Adrenal gland (tissue), 12 donors: ENCODE measurements around the gene C6orf47. TPM values are rescaled to one million over a fixed set of nuclear protein-coding genes. Genes with fewer than 3 reads are reported as not detected.

ENCODE experiments used
- DNase-seq, 7 donors: peaks; one replicate each; pipeline ENCODE4 v3.0.0-alpha.2; 2019 to 2020
- H3K27ac ChIP-seq, 5 donors: fragments of 200-600 bp; sonication (generic) in 4 of 5; 1 replicate in 3 of 5; 2 replicates in 2 of 5; pipeline versions ENCODE4 v1.5.1 to v1.8.0; 2016 to 2020; ENCODE audit warnings: mild to moderate bottlenecking in 1 of 5
- H3K27me3 ChIP-seq: fragments of 200-600 bp; 2 replicates; pipeline ENCODE4 v1.8.0; 2021
- H3K36me3 ChIP-seq, 2 donors: fragments of 200-600 bp; replicated peaks in 1 of 2; 1 replicate in 1 of 2; 2 replicates in 1 of 2; pipeline versions ENCODE4 v1.5.1 to v1.8.0; 2018 to 2022
- H3K4me1 ChIP-seq, 2 donors: fragments of 200-600 bp; replicated peaks in 1 of 2; 1 replicate in 1 of 2; 2 replicates in 1 of 2; pipeline versions ENCODE4 v1.5.1 to v1.8.0; 2018 to 2021
- H3K4me3 ChIP-seq, 4 donors: fragments of 200-600 bp; sonication (generic) in 3 of 4; one replicate each; pipeline ENCODE4 v1.5.1; 2016 to 2018
- H3K9me3 ChIP-seq, 3 donors: fragments of 200-600 bp; sonication (generic) in 1 of 3; replicated peaks in 1 of 3; 1 replicate in 2 of 3; 2 replicates in 1 of 3; pipeline versions ENCODE4 v1.5.1 to v1.8.0; 2016 to 2021
- CTCF ChIP-seq, 6 experiments: fragments of 450-650 bp in 4 of 6; fragments of 200-600 bp in 2 of 6; sonication (generic) in 1 of 6; IDR thresholded peaks; 1 replicate in 5 of 6; 2 replicates in 1 of 6; pipeline versions ENCODE4 v1.5.1 to v1.8.0; 2016 to 2021; ENCODE audit warnings: antibody characterized with exemption in 6 of 6, mild to moderate bottlenecking in 2 of 6, moderate library complexity in 1 of 6
- POLR2A ChIP-seq, 2 donors: fragments of 450-650 bp; IDR thresholded peaks; one replicate each; pipeline ENCODE4 v1.6.1; 2017; ENCODE audit warnings: antibody characterized with exemption in 2 of 2, mild to moderate bottlenecking in 2 of 2, moderate library complexity in 1 of 2
- WGBS, 4 donors: extraction: QIAGEN DNeasy Blood & Tissue Kit in 2 of 4; methylation state at CpG; one replicate each; pipeline versions ENCODE4 v1.1.5 to v1.1.7; 2013 to 2017; 5-methylcytosine and 5-hydroxymethylcytosine counted together
- intact Hi-C, 2 donors: fragments of 100-400 bp; cut with DNase I; formaldehyde crosslinking; loops; one replicate each; pipeline versions ENCODE4 v1.14.1 to v1.15.0; 2022 to 2023
- polyA plus RNA-seq, 3 donors: library from polyadenylated mRNA; stranded (reverse); fragments of 200-250 nt in 2 of 3; fragments of 350-450 nt in 1 of 3; fragmentation: Illumina TruSeq in 1 of 3; extraction: RNeasy Lipid Tissue Mini Kit (QIAGEN cat#74804) in 1 of 3; gene quantifications; one replicate each; pipeline ENCODE4 v1.2.3, GENCODE V29; 2013 to 2014
- total RNA-seq, 9 donors: library from RNA; depleted of rRNA in 4 of 9; stranded (reverse); fragments of >200 nt in 4 of 9; fragments of 120-200 nt in 1 of 9; fragmentation: NEBNext Ultra II Directional in 1 of 9; extraction: Animal tissue kit (Norgen Biotek cat#: 25700) in 1 of 9; gene quantifications; one replicate each; pipeline versions ENCODE4 v1.1.0 to v1.2.4, GENCODE V29; 2013 to 2023
- donor health status: healthy with polysubstance abuse.
- donor health status: Bipolar disorder and iron deficiency.
- donor health status: DM: yes; HTN: yes; CAD: no.
- donor health status: DM: no; HTN: no; CAD: no.
- donor health status: DM: no; HTN: no; CAD: no.
- donor health status: DM: yes; HTN: yes; CAD: no.

Gene C6orf47
- total and polyA plus RNA-seq, 12 donors, result 17.9 to 37.0 (median 26.3) TPM

- H3K4me3 ChIP-seq, result no peak overlapping the region
- no peaks in the 10 kb centered on the region for H3K4me1 ChIP-seq
- peaks cover 0 to 94% of the 10 kb centered on the region in 2 donors for H3K36me3 ChIP-seq
- intact Hi-C loops, result no loop called here
- no peaks in the 10 kb centered on the region for H3K9me3 ChIP-seq
- WGBS, 4 donors, result 88 to 100% (median 91%) methylated on average over 2 to 6 of the region's 6 CpGs
- DNase-seq, result no peak
- TF ChIP-seq CTCF (IDR thresholded peaks at IDR 0.05) (no peak), POLR2A (IDR thresholded peaks at IDR 0.05) (no peak)
- H3K27ac ChIP-seq, result no peak overlapping the region
- no peaks in the 10 kb centered on the region for H3K27me3 ChIP-seq
Measured at GRCh38 chr6:31693535-31693934, 33.0 kb upstream of the C6orf47 start.

DNA sequence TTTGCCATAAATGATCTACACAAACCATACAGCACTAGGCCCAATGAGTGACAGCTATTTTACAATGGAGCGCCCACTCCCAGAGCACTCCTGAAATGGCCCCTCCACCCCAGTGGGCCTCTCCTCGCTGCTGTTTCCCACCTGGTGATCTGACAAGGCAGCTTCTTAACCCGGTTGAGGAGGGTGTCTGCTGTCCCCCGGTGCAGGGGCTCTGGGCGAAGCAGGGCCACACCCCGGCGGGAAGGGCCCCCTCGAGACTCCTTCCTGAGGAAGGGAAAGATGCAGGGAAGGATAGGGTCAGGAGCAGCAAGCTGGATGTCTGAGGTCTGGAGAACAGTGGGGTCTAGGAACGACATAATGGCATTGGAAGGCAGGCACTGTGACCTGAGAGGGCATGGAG is 32.3 kb upstream of the C6orf47 start:
- no peaks in the 10 kb centered on the region for H3K27me3 ChIP-seq
- no peaks in the 10 kb centered on the region for H3K9me3 ChIP-seq
- no peaks in the 10 kb centered on the region for H3K4me1 ChIP-seq
- intact Hi-C loops, result no loop called here
- peaks cover 0 to 99% of the 10 kb centered on the region in 2 donors for H3K36me3 ChIP-seq
- WGBS, 4 donors, result 87 to 93% (median 89%) methylated on average over 9 of the region's 9 CpGs
- TF ChIP-seq POLR2A (IDR thresholded peaks at IDR 0.05) (no peak), CTCF (IDR thresholded peaks at IDR 0.05) (no peak)
- no peak overlapping the region for H3K27ac ChIP-seq
- DNase-seq, result no peak
- H3K4me3 ChIP-seq, result no peak overlapping the region

- no peaks in the 10 kb centered on the region for H3K27me3 ChIP-seq
- peaks cover 0 to 99% of the 10 kb centered on the region in 2 donors for H3K36me3 ChIP-seq
- TF ChIP-seq POLR2A (IDR thresholded peaks at IDR 0.05) (no peak), CTCF (IDR thresholded peaks at IDR 0.05) (no peak)
- no peak overlapping the region for H3K4me3 ChIP-seq
- H3K27ac ChIP-seq, result no peak overlapping the region
- no peaks in the 10 kb centered on the region for H3K4me1 ChIP-seq
- WGBS, 4 donors, result 87 to 95% (median 89%) methylated on average over 3 to 4 of the region's 4 CpGs
- intact Hi-C loops, result no loop called here
- no peaks in the 10 kb centered on the region for H3K9me3 ChIP-seq
- DNase-seq, result no peak
Measured at GRCh38 chr6:31692353-31692752, 31.8 kb upstream of the C6orf47 start.

DNA sequence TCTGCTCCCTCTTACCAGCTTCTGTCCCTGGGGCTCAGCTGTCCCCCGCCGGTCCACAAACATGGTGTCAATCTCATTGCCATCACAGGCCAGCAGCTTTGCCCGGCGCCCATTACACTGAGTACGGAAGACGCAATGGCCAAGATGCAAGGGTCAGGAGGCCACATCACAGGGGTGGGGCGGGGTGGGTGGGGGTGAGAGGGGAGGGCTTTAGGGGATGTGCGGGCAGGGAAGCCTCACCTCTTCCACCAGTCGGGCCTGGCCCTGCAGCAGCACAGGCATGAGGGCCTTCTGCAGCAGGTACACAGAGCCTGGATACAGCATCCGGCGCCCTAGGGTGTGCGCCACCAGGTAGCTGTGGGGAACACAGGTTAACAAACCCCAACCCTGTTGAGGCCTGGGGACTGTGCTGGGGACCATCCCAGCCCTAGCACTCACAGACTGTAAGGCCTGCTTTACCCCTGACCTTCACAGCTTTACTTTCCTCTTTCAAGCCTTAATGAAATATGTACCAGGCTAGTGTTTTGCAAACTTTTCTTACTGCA is 31.1 kb upstream of the C6orf47 start:
- TF ChIP-seq CTCF (IDR thresholded peaks at IDR 0.05) (no peak), POLR2A (IDR thresholded peaks at IDR 0.05) (no peak)
- Histone ChIP-seq H3K36me3 (peaks cover 0 to 99% of the 10 kb centered on the region in 2 donors), H3K27ac (no peak overlapping the region), H3K4me3 (no peak overlapping the region), H3K27me3 (no peaks in the 10 kb centered on the region), H3K4me1 (no peaks in the 10 kb centered on the region), H3K9me3 (no peaks in the 10 kb centered on the region)
- no peak for DNase-seq
- intact Hi-C loops, result no loop called here
- 94 to 100% (median 94%) methylated on average over 3 to 12 of the region's 12 CpGs for WGBS, 4 donors
